HG03354 (cell line): ENCODE data around the gene CSNK1D.

Experiments
- ATAC-seq: cut with Tn5 transposase; IDR thresholded peaks from one replicate; pipeline ENCODE4 v1.9.1; 2021; ENCODE audit warnings: mild to moderate bottlenecking; ENCODE audit not compliant: unreplicated experiment, poor library complexity, severe bottlenecking

The CSNK1D gene

DNA sequence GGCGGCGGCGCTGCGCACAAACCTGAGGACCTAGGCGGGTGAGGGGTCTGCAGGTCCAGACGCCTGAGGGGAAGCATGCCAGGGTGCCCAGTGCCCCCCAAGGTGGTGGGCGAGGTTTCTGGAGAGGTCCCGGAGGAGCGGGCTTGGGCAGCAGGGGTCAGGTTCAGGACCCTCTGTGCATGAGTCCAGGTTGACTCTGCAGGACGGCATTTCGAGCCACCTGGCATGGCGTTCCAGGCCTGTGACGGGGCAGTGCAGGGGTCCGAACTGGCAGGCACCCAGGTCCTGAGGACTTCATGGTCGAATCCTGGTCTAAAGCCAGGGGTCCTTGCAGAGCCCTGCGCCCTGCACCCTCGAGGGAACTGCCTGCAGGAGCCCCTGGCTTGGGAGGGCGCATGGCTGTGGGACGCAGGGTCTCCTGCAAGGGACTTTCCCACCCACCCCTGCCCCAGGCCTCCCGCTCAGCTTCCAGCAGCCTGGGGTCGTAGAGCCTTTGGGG lies 41.1 kb downstream of the CSNK1D start:
- ATAC-seq, result no peak

DNA sequence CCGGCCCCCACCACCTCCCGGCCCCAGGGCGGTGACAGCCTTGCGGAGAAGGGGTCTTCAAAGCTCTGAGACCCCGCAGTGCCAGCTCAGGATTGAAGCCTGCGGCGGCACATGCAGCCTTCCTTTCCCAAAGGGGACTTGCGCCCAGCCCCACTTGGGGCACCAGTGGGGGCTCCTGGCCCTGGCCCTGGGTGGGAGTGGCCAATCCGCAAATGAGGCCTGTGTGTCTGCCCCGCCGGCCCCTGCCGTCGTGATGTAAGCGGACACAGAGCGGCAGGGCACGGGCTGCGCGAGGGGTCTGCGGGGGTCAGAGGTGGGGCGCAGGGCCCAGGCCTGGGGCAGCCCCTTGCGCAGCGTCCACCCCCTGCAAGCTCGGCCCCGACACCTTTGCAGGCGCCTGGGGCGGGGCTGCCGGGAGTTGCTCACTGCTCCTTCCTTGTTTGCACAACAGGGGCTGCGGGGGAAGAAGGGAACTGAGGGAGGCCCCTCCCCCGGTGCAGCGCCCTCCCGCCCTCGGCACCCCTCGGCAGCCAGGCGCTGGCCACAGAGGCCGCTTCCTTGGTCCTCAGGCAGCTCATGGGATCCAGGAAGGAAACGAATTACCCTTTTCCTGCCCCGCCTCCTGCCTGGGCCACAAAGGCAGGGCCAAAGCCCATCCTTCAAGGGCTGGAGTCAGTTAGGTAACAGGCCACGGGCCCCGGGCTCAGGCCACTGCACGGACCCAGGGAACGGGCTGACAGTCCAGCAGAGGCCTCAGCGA lies 41.8 kb downstream of the CSNK1D start:
- ATAC-seq, result peak; percentile 3

DNA sequence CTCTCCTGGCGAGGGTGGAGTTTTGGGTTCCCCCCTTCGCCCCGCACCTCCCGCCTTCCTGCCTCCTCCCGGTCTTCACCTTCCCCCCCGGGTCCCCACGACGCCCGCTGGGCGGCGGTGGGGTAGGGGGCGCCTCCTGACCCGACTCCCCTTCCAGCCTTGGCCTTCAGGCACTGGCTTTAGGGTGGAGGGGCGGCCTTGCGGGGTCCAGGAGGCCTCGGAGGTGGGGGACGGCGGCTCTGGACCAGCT lies 42.3 kb downstream of the CSNK1D start:
- no peak for ATAC-seq

DNA sequence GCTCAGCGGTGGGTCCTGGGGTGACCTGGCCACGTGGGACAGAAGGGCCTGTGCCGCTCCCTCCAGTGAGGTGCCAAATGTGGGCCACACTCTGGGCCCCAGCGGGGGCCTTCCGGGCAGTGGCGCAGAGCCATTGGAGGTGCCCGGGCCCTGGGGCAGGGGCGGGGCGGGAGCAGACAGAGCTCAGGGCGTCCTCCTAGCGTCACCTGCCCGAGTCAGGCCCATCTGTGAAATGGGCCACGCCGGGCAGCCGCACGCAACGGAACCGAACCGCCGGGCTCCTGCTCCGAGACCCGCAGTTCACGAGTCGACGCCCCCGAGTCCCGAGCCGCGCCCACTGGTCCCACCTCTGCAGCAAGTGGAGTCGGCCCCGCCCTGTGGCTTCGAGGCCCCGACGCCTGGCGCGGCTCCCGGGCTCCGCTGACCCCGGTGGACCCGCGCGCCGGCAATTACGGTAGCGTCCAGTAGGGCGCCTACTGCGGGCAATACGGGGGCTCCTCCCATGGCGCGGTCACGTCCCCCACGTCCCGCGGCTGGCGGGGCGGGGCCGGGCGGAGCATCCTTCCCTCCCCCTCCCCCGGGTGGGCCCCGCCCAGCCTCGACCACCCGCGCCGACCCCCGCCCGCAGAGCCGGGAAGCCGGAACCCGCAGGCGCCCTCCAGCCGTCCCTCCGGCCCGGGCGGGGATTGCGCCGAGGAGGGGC lies 42.7 kb downstream of the CSNK1D start:
- ATAC-seq, result peak; percentile 34

DNA sequence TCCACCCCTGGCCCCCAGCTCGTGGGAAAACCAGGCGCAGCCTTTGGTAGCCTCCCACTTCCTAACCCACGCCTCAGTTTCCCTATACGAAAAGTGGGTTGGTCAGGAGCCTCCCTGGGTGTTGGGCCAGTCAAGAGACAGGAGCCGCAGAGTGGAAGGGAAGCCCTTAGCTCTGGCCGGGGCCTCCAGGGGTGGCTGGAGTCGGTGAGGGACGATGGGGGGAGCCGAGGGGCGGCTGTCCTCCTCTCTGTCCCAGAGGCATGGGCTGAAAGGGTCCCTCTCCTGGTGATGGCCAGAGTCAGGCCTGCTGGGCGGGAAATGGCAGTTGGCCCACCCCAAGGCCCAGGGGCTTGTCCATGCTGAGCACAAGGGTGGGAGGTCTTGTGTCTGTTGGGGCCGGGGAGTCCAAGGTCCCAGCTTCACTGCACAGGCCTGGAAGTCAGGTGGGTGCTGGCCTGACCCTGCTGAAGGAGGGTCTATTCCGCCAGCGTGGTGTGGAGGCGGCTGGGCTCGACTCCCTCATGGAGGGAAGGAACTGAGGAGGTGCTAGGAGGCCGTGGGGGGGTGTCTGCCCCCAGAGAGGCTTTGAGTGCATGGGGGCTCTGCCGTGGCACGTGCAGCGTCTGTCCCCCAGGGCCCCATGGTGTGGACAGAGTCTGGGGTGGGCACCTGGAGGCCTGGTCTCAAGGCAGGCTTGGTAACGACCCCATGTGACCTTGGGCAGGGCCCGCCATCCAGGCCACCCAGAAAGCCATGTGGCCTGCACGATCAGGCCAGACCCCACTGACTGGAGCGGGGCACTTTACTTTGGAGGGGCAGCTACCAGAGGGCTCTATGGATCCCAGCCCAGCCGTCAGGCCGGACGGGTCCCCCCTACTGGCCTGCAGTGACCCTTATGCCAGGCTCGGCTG lies 43.5 kb downstream of the CSNK1D start:
- ATAC-seq, result no peak

DNA sequence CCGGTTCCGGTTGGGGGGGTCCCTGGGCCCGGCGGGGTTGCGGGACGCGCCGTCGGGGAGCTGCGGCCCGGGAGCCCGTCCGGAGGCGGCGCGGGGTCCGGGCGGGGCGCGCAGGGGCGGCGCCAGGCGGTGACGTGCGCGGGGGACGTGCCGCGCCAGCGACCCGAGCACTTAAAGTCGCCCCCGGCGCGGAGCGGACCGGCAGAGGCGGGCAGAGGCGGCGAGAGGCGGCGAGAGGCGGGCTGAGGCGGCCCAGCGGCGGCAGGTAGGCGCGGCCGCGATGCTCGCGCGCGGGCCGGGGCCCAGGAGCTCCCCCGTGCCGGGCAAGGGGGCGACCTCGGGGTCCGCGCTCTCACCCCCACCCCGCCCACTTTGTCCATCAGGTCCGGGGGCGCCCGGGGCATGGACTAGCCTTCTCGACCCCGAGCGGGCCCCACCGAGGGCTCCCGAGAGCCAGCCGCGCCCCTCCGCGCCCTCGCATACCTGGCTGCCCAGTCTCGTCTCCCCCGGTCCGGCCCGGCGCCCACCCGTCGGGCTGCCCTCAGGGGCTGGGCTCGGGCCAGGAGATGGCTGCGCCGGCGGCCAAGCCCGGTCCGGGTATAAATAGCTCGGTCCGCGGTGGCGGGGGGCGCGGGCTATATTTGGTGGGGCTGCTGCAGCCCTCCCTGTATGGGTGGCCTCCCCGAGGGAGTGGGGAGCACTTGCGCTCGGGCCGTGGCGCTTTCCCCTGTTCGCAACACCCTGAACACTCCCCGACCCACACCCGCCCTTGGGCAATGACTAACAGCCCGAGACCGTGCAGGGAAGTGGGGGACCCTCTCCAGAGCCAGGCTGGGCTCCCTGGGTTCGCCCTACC lies 44.4 kb downstream of the CSNK1D start, which contains the start of gene SLC16A3:
TSS of gene SLC16A3 (plus strand) at position 201 of the 856 bp plus-strand sequence. CDS start 6,967 bp downstream, outside the sequence.
- ATAC-seq, result peak; percentile 52

DNA sequence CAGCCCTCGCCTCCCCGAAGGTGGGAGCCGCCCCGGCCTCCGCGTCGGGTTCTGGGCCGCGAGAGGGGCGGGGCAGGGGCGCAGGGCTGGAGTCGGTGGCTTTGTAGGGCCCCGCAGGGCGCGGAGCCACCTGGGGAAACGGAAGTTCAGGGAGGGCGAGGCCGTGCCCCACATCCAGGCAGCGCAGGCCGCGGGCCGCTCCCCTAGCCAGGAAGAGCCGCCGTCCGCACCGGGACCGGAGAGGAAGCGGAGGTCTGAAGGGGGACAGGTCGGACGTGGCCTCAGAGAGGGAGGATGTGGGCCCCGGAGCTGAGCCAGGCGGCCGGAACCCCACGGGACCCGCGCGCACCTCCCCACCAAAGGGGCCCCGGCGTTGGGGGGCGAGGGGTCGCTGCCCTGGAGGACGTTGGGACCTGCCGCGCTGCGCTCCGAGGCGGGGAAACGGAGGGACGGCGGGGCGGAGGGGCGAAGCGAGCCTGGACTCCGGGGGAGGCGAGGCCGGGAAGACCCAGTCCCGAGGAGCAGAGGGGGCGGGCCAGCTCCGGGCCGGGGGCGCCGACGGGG lies 45.1 kb downstream of the CSNK1D start:
- ATAC-seq, result peak; percentile 36

DNA sequence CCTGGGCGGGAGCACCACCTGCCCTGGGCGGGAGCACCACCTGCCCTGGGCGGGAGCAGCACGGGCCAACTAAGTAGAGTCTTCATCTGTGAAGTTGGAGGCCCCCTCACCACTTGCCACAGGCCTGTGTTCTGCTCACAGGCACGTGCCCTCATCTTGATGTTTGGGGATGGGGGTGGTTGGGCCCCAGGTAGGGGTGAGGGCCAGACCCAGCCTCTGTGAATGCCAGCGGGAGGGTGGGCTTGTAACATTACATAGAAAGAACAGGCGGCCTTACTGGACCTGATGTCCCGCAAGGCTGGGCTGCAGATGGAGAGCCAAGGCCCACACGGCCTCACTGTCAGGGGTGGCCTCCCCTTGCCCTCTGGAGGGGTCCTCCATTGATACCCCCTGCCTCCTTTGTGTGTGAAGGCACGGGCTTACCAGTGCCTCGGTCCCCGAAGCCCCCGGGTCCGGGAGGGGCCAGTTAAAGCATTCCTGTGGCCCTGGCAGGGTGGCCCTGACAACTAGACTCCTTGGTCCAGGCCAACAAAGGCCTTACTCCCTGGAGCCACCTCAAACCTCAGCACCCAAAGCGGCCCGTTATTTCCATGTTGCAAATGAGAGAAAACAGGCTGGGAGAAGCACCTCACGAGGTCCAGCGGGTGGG lies 45.7 kb downstream of the CSNK1D start:
- ATAC-seq, result no peak

DNA sequence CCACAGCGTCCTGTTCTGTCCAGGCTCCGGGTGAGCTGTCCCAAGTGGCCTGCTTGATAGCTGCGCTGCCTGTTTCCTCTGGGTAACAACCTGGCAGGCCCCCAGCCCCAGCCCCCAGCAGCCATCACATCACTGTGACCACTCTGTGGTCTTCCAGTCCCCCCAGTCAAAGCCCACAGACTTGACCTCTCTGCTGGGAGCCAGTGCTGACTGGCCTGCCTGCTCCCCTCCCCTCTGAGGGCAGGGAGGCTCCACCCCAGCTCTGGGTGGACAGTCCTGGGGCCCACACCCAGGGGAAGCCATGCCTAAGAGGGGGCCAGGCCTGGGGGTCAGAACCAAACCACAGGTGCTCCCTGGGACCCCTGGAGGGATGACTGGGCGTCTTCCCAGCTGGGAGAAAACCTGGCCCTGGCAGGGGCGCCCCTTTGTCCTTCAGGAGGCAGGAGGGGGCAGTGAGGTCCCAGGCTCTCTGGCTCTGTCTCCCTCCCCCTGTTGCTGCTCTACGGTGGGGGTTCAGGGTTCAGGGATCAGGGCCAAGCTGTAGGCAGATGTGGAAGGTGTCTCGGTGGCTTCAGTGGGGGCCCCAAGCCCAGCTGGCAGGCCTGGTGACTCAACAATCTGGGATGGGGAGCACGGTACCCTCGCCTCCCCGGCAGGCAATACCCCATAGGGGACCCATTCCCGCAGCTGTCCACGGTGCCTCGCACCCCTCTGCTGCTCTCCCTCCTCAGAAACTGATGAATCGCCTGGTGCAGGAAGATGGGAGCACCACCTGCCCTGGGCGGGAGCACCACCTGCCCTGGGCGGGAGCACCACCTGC lies 46.5 kb downstream of the CSNK1D start:
- ATAC-seq, result no peak

DNA sequence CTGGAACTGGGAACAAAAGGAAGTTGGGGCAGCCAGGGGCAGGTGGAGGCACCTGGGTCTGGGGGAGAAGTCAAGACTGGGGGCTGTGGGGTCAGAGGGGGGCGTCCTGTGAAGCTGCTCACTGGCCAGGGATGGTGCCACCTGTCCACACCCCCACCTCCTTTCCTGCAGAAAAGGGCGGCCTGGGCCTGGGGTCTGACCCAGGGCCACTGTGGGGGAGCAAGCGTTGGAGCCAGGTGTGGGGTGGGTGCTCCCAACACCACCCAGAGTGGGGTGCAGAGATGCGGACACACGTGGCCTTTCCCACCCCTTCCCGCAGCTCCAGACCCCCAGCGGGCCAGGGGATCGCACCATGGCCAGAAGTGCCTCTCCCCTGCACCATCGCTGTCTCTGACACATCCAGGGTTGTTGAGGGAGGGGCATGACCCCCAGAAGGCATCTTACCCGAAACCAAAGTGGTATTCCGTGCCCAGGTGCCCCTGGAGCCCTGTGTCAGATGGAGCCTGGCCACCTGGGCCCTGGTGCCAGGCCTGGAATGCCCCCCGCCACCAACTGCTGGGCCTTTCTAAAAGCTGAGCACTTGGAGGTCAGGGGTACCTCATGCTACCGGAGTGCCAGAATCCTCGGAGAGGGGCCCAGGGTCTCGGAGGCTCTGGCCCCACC lies 47.2 kb downstream of the CSNK1D start:
- ATAC-seq, result no peak

DNA sequence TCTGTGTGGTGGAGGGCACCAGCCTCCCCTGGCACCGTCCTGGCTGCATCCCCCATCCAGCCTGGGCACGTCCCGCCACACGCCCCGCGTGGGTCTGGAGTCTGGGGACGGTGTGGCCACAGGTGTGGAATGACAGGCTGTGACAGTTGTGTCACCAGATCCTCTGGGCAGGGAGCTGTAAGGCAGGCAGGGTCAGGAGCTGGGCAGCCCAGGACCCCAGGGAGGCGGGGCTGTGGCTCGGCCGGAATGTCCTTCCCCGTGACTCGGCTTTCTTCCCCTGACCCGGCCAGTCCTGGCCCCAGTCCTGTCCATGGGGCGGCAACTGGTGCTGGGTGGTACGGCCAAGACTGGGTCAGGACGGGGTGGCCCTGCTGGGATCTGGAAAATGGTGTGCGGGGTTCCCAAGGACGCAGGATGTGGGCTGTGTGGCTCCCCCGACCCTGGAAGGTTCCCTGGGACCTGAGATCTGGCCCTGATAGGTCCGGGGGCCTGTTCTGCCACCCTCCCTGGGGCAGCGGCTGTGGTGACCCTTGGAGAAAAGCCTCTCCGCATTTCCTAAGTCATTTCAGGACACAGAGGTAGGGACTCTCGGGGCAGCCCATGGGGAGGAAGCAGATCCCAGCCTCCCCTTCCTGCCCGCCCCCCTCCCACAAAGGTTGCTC lies 48.0 kb downstream of the CSNK1D start:
- ATAC-seq, result no peak

DNA sequence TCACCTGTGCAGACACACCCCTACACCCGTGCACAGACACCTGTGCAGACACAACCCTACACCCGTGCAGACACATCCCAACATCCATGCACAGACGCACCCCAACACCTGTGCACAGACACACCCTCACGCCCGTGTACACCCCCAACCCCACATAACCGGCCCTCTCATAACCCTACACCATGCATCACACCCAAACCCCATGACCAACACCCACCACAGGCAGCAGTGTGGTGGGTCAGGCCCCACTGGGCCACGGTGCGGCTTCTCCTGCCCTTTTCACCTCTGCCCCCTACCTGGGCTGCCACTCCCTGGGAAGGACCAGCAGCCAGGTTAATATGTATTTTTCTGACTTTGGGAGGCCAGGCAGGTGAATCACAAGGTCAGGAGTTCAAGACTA lies 48.8 kb downstream of the CSNK1D start:
- no peak for ATAC-seq

DNA sequence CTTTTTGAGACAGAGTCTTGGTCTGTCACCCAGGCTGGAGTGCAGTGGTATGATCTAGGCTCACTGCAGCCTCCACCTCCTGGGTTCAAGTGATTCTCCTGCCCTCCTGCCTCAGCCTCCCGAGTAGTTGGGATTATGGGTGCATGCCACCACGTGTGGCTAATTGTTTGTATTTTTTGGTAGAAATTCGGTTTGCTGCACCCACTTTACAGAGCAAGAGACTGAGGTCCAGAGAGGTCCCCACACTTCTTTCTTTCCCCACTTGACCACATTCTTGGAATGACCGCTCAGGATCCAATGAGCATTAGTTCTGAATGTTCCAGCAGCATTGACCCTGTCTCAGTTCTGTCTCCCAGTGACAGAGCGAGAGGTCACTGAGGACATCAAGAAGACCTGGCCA lies 50.0 kb downstream of the CSNK1D start:
- ATAC-seq, result no peak

DNA sequence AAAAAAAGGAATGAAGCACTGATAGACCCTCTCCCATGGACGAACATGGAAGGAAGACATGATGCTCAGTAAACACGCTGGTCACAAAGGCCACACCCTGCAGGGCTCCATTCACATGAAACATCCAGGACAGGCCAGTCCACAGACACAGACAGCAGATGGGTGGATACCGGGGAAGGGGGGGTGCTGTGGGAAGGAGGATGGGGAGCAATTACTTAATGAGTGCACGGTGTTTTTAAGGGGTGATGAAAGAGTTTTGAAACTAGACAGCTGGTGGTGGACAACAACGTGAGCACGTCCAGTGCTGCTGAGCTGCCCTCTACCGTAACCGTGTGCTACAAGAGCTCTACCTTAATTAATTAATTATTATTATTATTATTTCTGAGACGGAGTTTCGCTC lies 50.7 kb downstream of the CSNK1D start:
- ATAC-seq, result no peak

DNA sequence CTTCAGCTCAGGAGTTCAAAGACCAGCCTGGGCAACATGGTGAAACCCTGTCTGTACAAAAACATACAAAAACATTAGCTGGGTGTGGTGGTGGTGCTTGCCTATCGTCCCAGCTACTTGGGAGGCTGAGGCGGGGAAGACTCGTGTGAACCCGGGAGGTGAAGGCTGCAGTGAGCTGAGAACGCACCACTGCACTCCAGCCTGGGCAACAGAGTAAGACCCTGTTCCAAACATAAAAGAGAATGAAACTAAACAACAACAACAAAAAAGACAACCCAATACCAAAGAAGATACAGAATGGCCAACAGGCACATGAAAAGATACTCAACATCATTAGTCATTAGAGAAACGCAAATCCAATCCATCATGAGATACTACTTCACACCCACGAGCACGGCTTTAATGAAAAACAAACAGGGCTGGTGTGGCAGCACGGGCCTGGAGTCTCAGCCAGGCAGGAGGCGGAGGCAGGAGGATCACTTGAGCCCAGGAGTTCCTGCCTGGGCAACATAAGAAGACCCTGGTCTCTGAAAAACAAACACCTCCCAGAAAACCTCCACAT lies 52.1 kb downstream of the CSNK1D start:
- ATAC-seq, result no peak
